SK-N-SH (cell line): ENCODE measurements around the gene AOAH.

Source experiments
- CTCF ChIP-seq: fragments of 200-600 bp; sonication (generic); IDR thresholded peaks from 2 replicates; pipeline ENCODE4 v1.6.1; 2017; ENCODE audit warnings: antibody characterized with exemption, mild to moderate bottlenecking, moderate library complexity
- FOXM1 ChIP-seq: IDR thresholded peaks from 2 replicates; pipeline ENCODE4 v1.4.0; 2012; ENCODE audit warnings: low read depth, mild to moderate bottlenecking
- GABPA ChIP-seq: IDR thresholded peaks from 2 replicates; pipeline ENCODE4 v1.4.0; 2012; ENCODE audit warnings: low read depth, mild to moderate bottlenecking
- MAX ChIP-seq: IDR thresholded peaks from 2 replicates; pipeline ENCODE4 v1.4.0; 2012; ENCODE audit warnings: low read depth
- SMC3 ChIP-seq: IDR thresholded peaks from 2 replicates; pipeline ENCODE4 v1.6.1; 2012; ENCODE audit warnings: low read depth, low read length, improper control_type of control experiment
- ZBTB33 ChIP-seq: IDR thresholded peaks from 2 replicates; pipeline ENCODE4 v1.4.0; 2012; ENCODE audit warnings: low read depth, borderline replicate concordance

DNA sequence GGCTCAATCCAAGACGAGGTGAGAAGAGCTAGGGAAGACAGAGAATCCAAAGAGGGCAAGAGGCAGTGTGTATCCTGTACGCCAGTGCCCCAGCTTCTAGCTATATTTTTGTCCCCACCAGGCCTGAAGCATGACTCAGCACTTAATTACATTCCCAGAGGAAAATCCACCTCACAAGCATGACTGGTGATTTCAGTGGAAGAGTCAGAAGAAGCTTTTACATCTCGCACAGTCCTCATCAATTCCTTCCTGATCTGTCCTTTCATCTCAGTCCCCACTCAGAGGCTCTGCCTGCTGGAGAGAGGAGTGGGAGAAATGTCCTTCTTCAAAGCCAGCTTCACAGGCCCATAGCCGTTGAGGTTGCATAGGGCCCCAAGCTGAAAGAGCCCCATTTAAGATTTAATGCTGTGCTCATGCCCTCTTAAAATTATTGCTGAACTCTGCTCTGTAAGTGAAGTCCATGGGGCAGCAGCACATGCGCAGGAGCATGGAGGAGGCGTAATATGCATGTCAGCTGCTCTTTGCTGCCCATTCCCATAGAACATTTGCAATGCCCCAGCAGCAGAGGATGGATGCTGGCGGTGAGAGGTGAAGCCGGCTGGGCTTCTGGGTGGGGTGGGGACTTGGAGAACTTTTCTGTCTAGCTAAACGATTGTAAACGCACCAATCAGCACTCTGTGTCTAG lies 39.0 kb upstream of the AOAH start:
- no peak for TF ChIP-seq SMC3
- no peak for TF ChIP-seq CTCF
- TF ChIP-seq MAX: no peak
- TF ChIP-seq ZBTB33: no peak
- no peak for TF ChIP-seq FOXM1
- TF ChIP-seq GABPA: no peak
